ENCODE results near the gene GPR35.

GRCh38 chr2:240639566-240639965 lies 14.3 kb downstream of the GPR35 start:
- TF ChIP-seq CTCF (IDR thresholded peaks at IDR 0.05; ENCODE audit: borderline replicate concordance, extremely low read depth, low read length, poor library complexity, severe bottlenecking) (no peak), EZH2 (IDR thresholded peaks at IDR 0.05; ENCODE audit: borderline replicate concordance, low read depth, low read length, severe bottlenecking) (no peak)

All from DND-41 (cell line).